Activated naive CD8-positive, alpha-beta T cell treated with anti-CD3 and anti-CD28 coated beads, Interleukin-2, amount 50 U/mL, for 16 hours (primary cell): Measurements from ENCODE around the gene DIS3L2.
A peak's percentile ranks its signal among the peaks of the same experiment; 100 is the strongest.
"Not testable (repeated sequence)": the region's sequence is repeated elsewhere in the genome, so short reads cannot be mapped to it uniquely, and the experiment has no call there.

Source experiments
- DNase-seq: peaks from one replicate; pipeline ENCODE4 v3.0.0-alpha.2; 2020; ENCODE audit warnings: low read depth, low spot score

DIS3L2 gene

GRCh38 chr2:232319803-232320442 is 358.4 kb downstream of the DIS3L2 start:
- DNase-seq, result no peak

GRCh38 chr2:232320443-232320803 is 358.9 kb downstream of the DIS3L2 start:
- no peak for DNase-seq

GRCh38 chr2:232321156-232321816 is 359.8 kb downstream of the DIS3L2 start:
- DNase-seq, result no peak

GRCh38 chr2:232321817-232322559 is 360.5 kb downstream of the DIS3L2 start:
- no peak for DNase-seq

- no peak for DNase-seq
Measured at GRCh38 chr2:232322560-232323327, 361.2 kb downstream of the DIS3L2 start.

- DNase-seq, result no peak
Measured at GRCh38 chr2:232323328-232323650, 361.8 kb downstream of the DIS3L2 start.

GRCh38 chr2:232323967-232324366 is 362.5 kb downstream of the DIS3L2 start:
- not testable (repeated sequence) for DNase-seq

- no peak for DNase-seq
Measured at GRCh38 chr2:232324778-232325177, 363.3 kb downstream of the DIS3L2 start.

GRCh38 chr2:232325324-232326273 is 364.1 kb downstream of the DIS3L2 start:
- DNase-seq, result no peak

GRCh38 chr2:232326274-232327104 is 365.0 kb downstream of the DIS3L2 start:
- DNase-seq, result not testable (repeated sequence)

GRCh38 chr2:232327105-232328031 is 365.9 kb downstream of the DIS3L2 start:
- DNase-seq, result peak; percentile 76

GRCh38 chr2:232328032-232328422 is 366.5 kb downstream of the DIS3L2 start:
- DNase-seq, result no peak

- DNase-seq, result no peak
Measured at GRCh38 chr2:232328516-232329460, 367.3 kb downstream of the DIS3L2 start.

- no peak for DNase-seq
Measured at GRCh38 chr2:232329716-232330067, 368.2 kb downstream of the DIS3L2 start.

- no peak for DNase-seq
Measured at GRCh38 chr2:232330068-232330999, 368.8 kb downstream of the DIS3L2 start.

GRCh38 chr2:232331061-232331460 is 369.5 kb downstream of the DIS3L2 start:
- DNase-seq, result not testable (repeated sequence)

GRCh38 chr2:232331641-232332040 is 370.1 kb downstream of the DIS3L2 start:
- DNase-seq, result not testable (repeated sequence)
